Prostate gland (tissue), 2 donors: ENCODE data around the gene VWF. TPM values are rescaled to one million over a fixed set of nuclear protein-coding genes. Genes with fewer than 3 reads are reported as not detected.

Experiments used
- DNase-seq: peaks from one replicate; pipeline ENCODE4 v3.0.0-alpha.2; 2019; ENCODE audit warnings: low spot score
- H3K27ac ChIP-seq, 2 donors: fragments of 200-600 bp; sonication (generic); 2 replicates each; pipeline ENCODE4 v1.5.1; 2017 to 2019
- H3K27me3 ChIP-seq: fragments of 200-600 bp; sonication (generic); replicated peaks from 2 replicates; pipeline ENCODE4 v1.5.1; 2019; ENCODE audit not compliant: insufficient read depth
- H3K36me3 ChIP-seq, 2 donors: fragments of 200-600 bp; sonication (generic); 1 replicate in 1 of 2; 2 replicates in 1 of 2; pipeline versions ENCODE4 v1.5.1 to v1.8.1; 2017 to 2019
- H3K4me1 ChIP-seq: fragments of 200-600 bp; sonication (generic); replicated peaks from 2 replicates; pipeline ENCODE4 v1.5.1; 2019
- H3K4me3 ChIP-seq, 2 donors: fragments of 200-600 bp; sonication (generic); 2 replicates each; pipeline ENCODE4 v1.5.1; 2017 to 2019
- H3K9me3 ChIP-seq: fragments of 200-600 bp; sonication (generic); 2 replicates; pipeline ENCODE4 v1.5.1; 2017
- POLR2A ChIP-seq: fragments of 450-650 bp; IDR thresholded peaks from one replicate; pipeline ENCODE4 v1.6.1; 2016; ENCODE audit warnings: antibody characterized with exemption, mild to moderate bottlenecking
- POLR2AphosphoS5 ChIP-seq: sonication (generic); formaldehyde crosslinking; IDR thresholded peaks from one replicate; pipeline ENCODE4 v1.6.1; 2017; ENCODE audit warnings: antibody characterized with exemption
- WGBS: methylation state at CpG from one replicate; pipeline ENCODE4 v1.1.5; 2018; 5-methylcytosine and 5-hydroxymethylcytosine counted together
- intact Hi-C: fragments of 100-400 bp; cut with DNase I; formaldehyde crosslinking; loops from one replicate; pipeline ENCODE4 v1.14.2; 2022
- total RNA-seq, 2 donors: library from RNA; depleted of rRNA; stranded (reverse); fragments of >200 nt; gene quantifications; one replicate each; pipeline ENCODE4 v1.1.0, GENCODE V29; 2016
- TF ChIP-seq, protein P1 (sequence below), 4 experiments: fragments of 200-600 bp in 2 of 4; fragments of 450-650 bp in 2 of 4; sonication (generic) in 2 of 4; IDR thresholded peaks; 1 replicate in 3 of 4; 2 replicates in 1 of 4; pipeline ENCODE4 v1.5.1; 2016 to 2019; ENCODE audit warnings: antibody characterized with exemption in 4 of 4, mild to moderate bottlenecking in 2 of 4, moderate library complexity in 2 of 4

VWF gene
- total RNA-seq, 2 donors from 2014 or later, result 55.0 to 193 TPM

DNA sequence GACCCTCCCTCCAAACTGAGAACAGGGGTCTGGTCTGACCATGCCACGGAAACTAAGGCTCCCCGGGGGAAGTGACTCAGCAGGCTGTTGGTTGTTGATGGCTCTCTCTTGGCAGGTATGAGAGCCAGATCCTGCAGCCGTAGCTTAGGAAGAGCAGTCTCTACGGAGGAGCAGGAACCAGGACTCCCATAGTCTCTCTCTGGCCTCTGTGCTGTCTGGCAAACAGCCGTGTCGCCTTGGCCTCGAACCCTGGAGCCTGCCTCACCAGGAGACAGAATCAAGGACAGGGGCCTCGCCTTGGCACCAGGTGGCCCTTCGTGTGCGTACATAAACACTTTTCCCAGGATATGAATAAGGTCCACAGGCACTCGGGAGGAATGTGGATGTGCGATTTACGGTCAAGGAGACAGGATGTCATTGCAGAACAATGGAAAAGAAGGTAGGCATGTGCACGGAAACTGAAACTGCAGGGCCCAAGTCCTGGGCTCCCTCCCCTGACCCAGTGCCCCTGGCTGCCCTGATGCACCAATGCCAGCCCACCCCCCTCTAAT is 7.9 kb downstream of the VWF start:
- Histone ChIP-seq H3K4me1 (no peaks in the 10 kb centered on the region), H3K36me3 (no peaks in the 10 kb centered on the region), H3K4me3 (no peak overlapping the region), H3K27ac (no peak overlapping the region), H3K27me3 (no peaks in the 10 kb centered on the region), H3K9me3 (no peaks in the 10 kb centered on the region)
- 73% methylated on average over 14 of the region's 14 CpGs for WGBS
- DNase-seq, result no peak
- TF ChIP-seq POLR2A (no peak), POLR2AphosphoS5 (no peak)
- TF ChIP-seq, protein P1, sequence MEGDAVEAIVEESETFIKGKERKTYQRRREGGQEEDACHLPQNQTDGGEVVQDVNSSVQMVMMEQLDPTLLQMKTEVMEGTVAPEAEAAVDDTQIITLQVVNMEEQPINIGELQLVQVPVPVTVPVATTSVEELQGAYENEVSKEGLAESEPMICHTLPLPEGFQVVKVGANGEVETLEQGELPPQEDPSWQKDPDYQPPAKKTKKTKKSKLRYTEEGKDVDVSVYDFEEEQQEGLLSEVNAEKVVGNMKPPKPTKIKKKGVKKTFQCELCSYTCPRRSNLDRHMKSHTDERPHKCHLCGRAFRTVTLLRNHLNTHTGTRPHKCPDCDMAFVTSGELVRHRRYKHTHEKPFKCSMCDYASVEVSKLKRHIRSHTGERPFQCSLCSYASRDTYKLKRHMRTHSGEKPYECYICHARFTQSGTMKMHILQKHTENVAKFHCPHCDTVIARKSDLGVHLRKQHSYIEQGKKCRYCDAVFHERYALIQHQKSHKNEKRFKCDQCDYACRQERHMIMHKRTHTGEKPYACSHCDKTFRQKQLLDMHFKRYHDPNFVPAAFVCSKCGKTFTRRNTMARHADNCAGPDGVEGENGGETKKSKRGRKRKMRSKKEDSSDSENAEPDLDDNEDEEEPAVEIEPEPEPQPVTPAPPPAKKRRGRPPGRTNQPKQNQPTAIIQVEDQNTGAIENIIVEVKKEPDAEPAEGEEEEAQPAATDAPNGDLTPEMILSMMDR (IDR thresholded peaks at IDR 0.05), result no peak
- intact Hi-C loops, result no loop called here

DNA sequence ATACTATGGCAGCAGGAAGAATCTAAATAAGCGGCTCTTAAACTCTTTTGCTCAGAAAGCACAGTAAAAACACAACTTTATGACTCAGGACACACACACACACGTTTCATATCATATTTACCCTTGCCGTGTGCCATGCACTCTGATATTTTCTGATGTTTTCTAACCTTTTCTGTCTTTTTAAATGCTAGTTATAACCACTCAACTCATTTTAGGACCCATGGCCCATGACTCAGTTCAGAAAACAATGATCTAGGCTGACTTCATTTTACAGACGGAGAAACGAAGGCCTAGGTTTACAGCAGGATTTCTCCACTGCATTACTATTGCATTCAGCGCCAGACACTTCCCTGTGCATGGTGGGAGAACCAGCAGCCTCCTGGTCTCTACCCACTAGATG is 9.1 kb downstream of the VWF start:
- Histone ChIP-seq H3K36me3 (no peaks in the 10 kb centered on the region), H3K27ac (no peak overlapping the region), H3K27me3 (no peaks in the 10 kb centered on the region), H3K4me1 (no peaks in the 10 kb centered on the region), H3K9me3 (no peaks in the 10 kb centered on the region), H3K4me3 (no peak overlapping the region)
- TF ChIP-seq POLR2A (no peak), POLR2AphosphoS5 (no peak)
- TF ChIP-seq, protein P1 (IDR thresholded peaks at IDR 0.05), result no peak
- DNase-seq, result no peak
- intact Hi-C loops, result no loop called here
- 88% methylated on average over 6 of the region's 6 CpGs for WGBS

DNA sequence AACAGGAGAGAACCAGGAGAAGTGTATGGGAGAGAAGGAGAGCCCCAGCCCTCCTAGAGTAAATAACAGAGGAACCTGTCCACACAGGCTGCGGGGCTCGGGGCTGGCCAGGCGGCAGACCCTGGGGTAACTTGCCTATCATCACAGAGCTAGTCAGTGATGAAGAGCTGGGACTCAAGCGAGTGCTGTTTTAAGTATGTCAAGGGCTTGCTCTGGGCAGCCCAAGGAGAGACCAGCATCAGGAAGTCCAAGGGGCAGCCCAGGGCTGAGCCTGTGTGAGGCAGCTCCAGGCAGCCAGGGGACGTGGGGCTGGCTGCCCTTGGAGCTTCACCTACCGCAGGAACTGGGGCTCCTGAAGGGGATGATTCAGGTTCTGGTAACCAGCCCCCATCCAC is 10.0 kb downstream of the VWF start:
- Histone ChIP-seq H3K27ac (no peak overlapping the region), H3K9me3 (no peaks in the 10 kb centered on the region), H3K4me3 (no peak overlapping the region), H3K4me1 (no peaks in the 10 kb centered on the region), H3K36me3 (no peaks in the 10 kb centered on the region), H3K27me3 (no peaks in the 10 kb centered on the region)
- 67% methylated on average over 4 of the region's 6 CpGs for WGBS
- intact Hi-C loops, result no loop called here
- TF ChIP-seq POLR2AphosphoS5 (no peak), POLR2A (no peak)
- TF ChIP-seq, protein P1 (IDR thresholded peaks at IDR 0.05), result no peak
- no peak for DNase-seq

DNA sequence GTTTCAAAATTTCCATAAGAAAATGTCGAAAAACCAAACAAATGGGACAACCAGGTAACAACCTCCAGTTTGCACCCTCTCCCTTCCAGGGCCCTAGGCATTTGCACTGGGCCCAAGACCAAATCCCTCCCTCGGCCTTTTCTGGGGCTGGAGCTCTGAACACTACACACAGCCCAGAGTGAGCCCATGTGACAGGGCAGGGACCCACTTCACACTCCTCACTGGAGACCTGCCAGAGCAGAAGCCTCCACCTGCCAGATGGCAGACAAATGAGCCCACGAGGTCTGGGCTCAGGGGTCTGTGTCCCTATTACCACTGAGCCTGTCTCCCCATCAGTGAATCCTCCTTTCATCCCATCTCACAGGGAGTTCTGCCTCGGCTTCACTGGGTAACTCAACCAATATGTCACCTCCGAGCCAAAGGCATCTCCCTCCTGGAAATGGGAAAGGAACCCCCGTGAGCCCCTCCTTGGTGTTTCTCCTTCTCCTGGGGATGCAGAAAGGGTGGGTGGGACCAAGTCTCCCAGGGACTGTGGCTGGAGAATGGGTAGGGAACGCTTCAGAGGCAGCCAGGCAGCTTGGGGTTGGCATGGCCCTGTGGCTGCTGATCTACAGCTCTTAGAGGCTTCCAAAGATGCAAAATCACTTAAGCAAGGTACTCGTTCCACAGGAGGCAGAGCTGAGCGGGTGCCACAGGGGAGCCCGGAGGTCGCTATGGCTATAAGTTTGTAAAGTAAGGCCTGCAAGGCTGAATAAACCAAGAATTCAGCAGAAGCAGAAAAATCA is 10.6 kb downstream of the VWF start:
- TF ChIP-seq POLR2AphosphoS5 (no peak), POLR2A (no peak)
- TF ChIP-seq, protein P1 (IDR thresholded peaks at IDR 0.05), result no peak
- Histone ChIP-seq H3K27ac (no peak overlapping the region), H3K27me3 (no peaks in the 10 kb centered on the region), H3K9me3 (no peaks in the 10 kb centered on the region), H3K4me1 (no peaks in the 10 kb centered on the region), H3K36me3 (no peaks in the 10 kb centered on the region), H3K4me3 (no peak overlapping the region)
- DNase-seq, result no peak
- intact Hi-C loops, result no loop called here
- 77% methylated on average over 11 of the region's 11 CpGs for WGBS

DNA sequence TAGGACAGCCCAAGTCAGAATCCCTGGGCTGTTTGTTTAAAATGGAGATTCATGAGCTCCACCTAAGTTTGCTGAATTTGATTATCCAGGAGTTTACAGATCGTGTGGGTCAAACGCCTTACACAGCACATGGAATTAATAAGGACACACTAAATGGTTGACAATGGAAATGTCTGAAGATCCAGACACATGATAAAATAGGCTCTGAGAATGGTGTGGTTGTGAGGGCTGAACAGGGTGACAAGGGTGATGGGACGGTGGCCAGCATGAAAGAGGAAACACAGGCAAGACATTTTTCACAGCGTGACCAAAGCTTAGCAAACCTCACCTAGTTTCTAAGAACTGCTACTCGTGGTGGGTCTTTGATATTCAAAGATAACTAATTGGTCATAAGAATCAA is 12.5 kb downstream of the VWF start:
- intact Hi-C loops, result no loop called here
- Histone ChIP-seq H3K4me1 (no peaks in the 10 kb centered on the region), H3K4me3 (no peak overlapping the region), H3K27me3 (no peaks in the 10 kb centered on the region), H3K36me3 (no peaks in the 10 kb centered on the region), H3K27ac (no peak overlapping the region), H3K9me3 (no peaks in the 10 kb centered on the region)
- WGBS, result 62% methylated on average over 5 of the region's 5 CpGs
- DNase-seq, result no peak
- TF ChIP-seq POLR2AphosphoS5, result no peak
- TF ChIP-seq POLR2A, result no peak
- TF ChIP-seq, protein P1 (IDR thresholded peaks at IDR 0.05), result no peak
